Adrenal gland (tissue), 19 donors: Measurements from ENCODE around the gene ZNF91. TPM values are rescaled to one million over a fixed set of nuclear protein-coding genes. Genes with fewer than 3 reads are reported as not detected.

Experiments
- DNase-seq, 7 donors: peaks; one replicate each; pipeline ENCODE4 v3.0.0-alpha.2; 2019 to 2020
- H3K27ac ChIP-seq, 5 donors: fragments of 200-600 bp; sonication (generic) in 4 of 5; 1 replicate in 3 of 5; 2 replicates in 2 of 5; pipeline versions ENCODE4 v1.5.1 to v1.8.0; 2016 to 2020; ENCODE audit warnings: mild to moderate bottlenecking in 1 of 5
- H3K27me3 ChIP-seq: fragments of 200-600 bp; 2 replicates; pipeline ENCODE4 v1.8.0; 2021
- H3K36me3 ChIP-seq, 2 donors: fragments of 200-600 bp; replicated peaks in 1 of 2; 1 replicate in 1 of 2; 2 replicates in 1 of 2; pipeline versions ENCODE4 v1.5.1 to v1.8.0; 2018 to 2022
- H3K4me1 ChIP-seq, 2 donors: fragments of 200-600 bp; replicated peaks in 1 of 2; 1 replicate in 1 of 2; 2 replicates in 1 of 2; pipeline versions ENCODE4 v1.5.1 to v1.8.0; 2018 to 2021
- H3K4me3 ChIP-seq, 4 donors: fragments of 200-600 bp; sonication (generic) in 3 of 4; one replicate each; pipeline ENCODE4 v1.5.1; 2016 to 2018
- H3K9me3 ChIP-seq, 3 donors: fragments of 200-600 bp; sonication (generic) in 1 of 3; replicated peaks in 1 of 3; 1 replicate in 2 of 3; 2 replicates in 1 of 3; pipeline versions ENCODE4 v1.5.1 to v1.8.0; 2016 to 2021
- CTCF ChIP-seq, 6 experiments: fragments of 450-650 bp in 4 of 6; fragments of 200-600 bp in 2 of 6; sonication (generic) in 1 of 6; IDR thresholded peaks; 1 replicate in 5 of 6; 2 replicates in 1 of 6; pipeline versions ENCODE4 v1.5.1 to v1.8.0; 2016 to 2021; ENCODE audit warnings: antibody characterized with exemption in 6 of 6, mild to moderate bottlenecking in 2 of 6, moderate library complexity in 1 of 6
- POLR2A ChIP-seq, 2 donors: fragments of 450-650 bp; IDR thresholded peaks; one replicate each; pipeline ENCODE4 v1.6.1; 2017; ENCODE audit warnings: antibody characterized with exemption in 2 of 2, mild to moderate bottlenecking in 2 of 2, moderate library complexity in 1 of 2
- WGBS, 4 donors: extraction: QIAGEN DNeasy Blood & Tissue Kit in 2 of 4; methylation state at CpG; one replicate each; pipeline versions ENCODE4 v1.1.5 to v1.1.7; 2013 to 2017; 5-methylcytosine and 5-hydroxymethylcytosine counted together
- intact Hi-C, 2 donors: fragments of 100-400 bp; cut with DNase I; formaldehyde crosslinking; loops; one replicate each; pipeline versions ENCODE4 v1.14.1 to v1.15.0; 2022 to 2023
- long read RNA-seq, 10 donors: library from polyadenylated mRNA in 3 of 10; unstranded in 2 of 10; stranded (forward) in 1 of 10; transcript quantifications; one replicate each; pipeline ENCODE4 v2.0.0 and lab custom pipeline, GENCODE V29; 2021 to 2026
- polyA plus RNA-seq, 3 donors: library from polyadenylated mRNA; stranded (reverse); fragments of 200-250 nt in 2 of 3; fragments of 350-450 nt in 1 of 3; fragmentation: Illumina TruSeq in 1 of 3; extraction: RNeasy Lipid Tissue Mini Kit (QIAGEN cat#74804) in 1 of 3; gene quantifications; one replicate each; pipeline ENCODE4 v1.2.3, GENCODE V29; 2013 to 2014
- total RNA-seq, 9 donors: library from RNA; depleted of rRNA in 4 of 9; stranded (reverse); fragments of >200 nt in 4 of 9; fragments of 120-200 nt in 1 of 9; fragmentation: NEBNext Ultra II Directional in 1 of 9; extraction: Animal tissue kit (Norgen Biotek cat#: 25700) in 1 of 9; gene quantifications; one replicate each; pipeline versions ENCODE4 v1.1.0 to v1.2.4, GENCODE V29; 2013 to 2023
- donor health status: healthy with polysubstance abuse.
- donor health status: Bipolar disorder and iron deficiency.
- donor health status: DM: yes; HTN: yes; CAD: no.
- donor health status: DM: no; HTN: no; CAD: no.
- donor health status: DM: no; HTN: no; CAD: no.
- donor health status: DM: yes; HTN: yes; CAD: no.

The ZNF91 gene
- total RNA-seq: 10 to 100 TPM; 22.7 to 81.1 (median 42.2) TPM
- 10 to 100 TPM; 12.9 to 27.5 (median 16.5) TPM for polyA plus RNA-seq
- long read RNA-seq, donor 1, full-length matches to known transcripts: 15 of 15 reads
- long read RNA-seq, donor 1, partial matches to known transcripts: 0 of 15 reads
- long read RNA-seq, donor 1, other reads (novel, unspliced or antisense): 0 of 15 reads
- long read RNA-seq, donor 2, full-length matches to known transcripts: 21 of 21 reads
- long read RNA-seq, donor 2, partial matches to known transcripts: 0 of 21 reads
- long read RNA-seq, donor 2, other reads (novel, unspliced or antisense): 0 of 21 reads
- long read RNA-seq, donor 3, full-length matches to known transcripts: 11 of 24 reads
- long read RNA-seq, donor 3, partial matches to known transcripts: 13 of 24 reads
- long read RNA-seq, donor 3, other reads (novel, unspliced or antisense): 0 of 24 reads
- long read RNA-seq, donor 4, partial matches to known transcripts: 0 of 2 reads
- long read RNA-seq, donor 4, other reads (novel, unspliced or antisense): 1 of 2 reads
- long read RNA-seq, donor 5, full-length matches to known transcripts: 5 of 12 reads
- long read RNA-seq, donor 5, partial matches to known transcripts: 0 of 12 reads
- long read RNA-seq, donor 5, other reads (novel, unspliced or antisense): 7 of 12 reads
- long read RNA-seq, donor 6, full-length matches to known transcripts: 5 of 8 reads
- long read RNA-seq, donor 6, partial matches to known transcripts: 0 of 8 reads
- long read RNA-seq, donor 6, other reads (novel, unspliced or antisense): 3 of 8 reads
- long read RNA-seq, donor 7, full-length matches to known transcripts: 18 of 18 reads
- long read RNA-seq, donor 7, partial matches to known transcripts: 0 of 18 reads
- long read RNA-seq, donor 7, other reads (novel, unspliced or antisense): 0 of 18 reads
- long read RNA-seq, donor 8, transcript ZNF91-210 (1 exons, 2,307 nt): major isoform, 8 of 10 reads
- long read RNA-seq, donor 8, partial matches to known transcripts: 0 of 10 reads
- long read RNA-seq, donor 8, other reads (novel, unspliced or antisense): 0 of 10 reads
- long read RNA-seq, donor 9, full-length matches to known transcripts: 21 of 21 reads
- long read RNA-seq, donor 9, partial matches to known transcripts: 0 of 21 reads
- long read RNA-seq, donor 9, other reads (novel, unspliced or antisense): 0 of 21 reads
- long read RNA-seq, donor 10, partial matches to known transcripts: 0 of 5 reads
- long read RNA-seq, donor 10, other reads (novel, unspliced or antisense): 0 of 5 reads

GRCh38 chr19:23395041-23395721, at the start of gene ZNF91:
Gene ZNF91, minus strand, starts transcription at chr19:23395471. Its CDS starts 117 bp downstream, at chr19:23395354.
- intact Hi-C loops: no loop called here
- Histone ChIP-seq H3K4me1 (peaks cover 7 to 33% of the 10 kb centered on the region in 2 donors), H3K4me3 (peak within 1 kb of the TSS; percentile 39 to 90 (median 82)), H3K36me3 (no peaks in the 10 kb centered on the region), H3K9me3 (no peaks in the 10 kb centered on the region), H3K27me3 (no peaks in the 10 kb centered on the region), H3K27ac (peak within 1 kb of the TSS; percentile 88 to 99 (median 97))
- 0 to 1% (median 0%) methylated on average over 8 to 32 of the region's 32 CpGs for WGBS, 4 donors
- no peak for TF ChIP-seq CTCF (IDR thresholded peaks at IDR 0.05)
- peak; percentile 84 to 97 for TF ChIP-seq POLR2A (IDR thresholded peaks at IDR 0.05)
- DNase-seq: peak; percentile 95 to 99 (median 98)

GRCh38 chr19:23440791-23441190, 45.5 kb upstream of the ZNF91 start:
- H3K36me3 ChIP-seq: no peaks in the 10 kb centered on the region
- no peaks in the 10 kb centered on the region for H3K4me1 ChIP-seq
- TF ChIP-seq CTCF (IDR thresholded peaks at IDR 0.05): peak in 2 of 6 experiments; percentile 6 to 12
- TF ChIP-seq POLR2A (IDR thresholded peaks at IDR 0.05): no peak
- H3K27me3 ChIP-seq: no peaks in the 10 kb centered on the region
- DNase-seq: no peak
- intact Hi-C loops: no loop called here
- H3K4me3 ChIP-seq: no peak overlapping the region
- peaks cover 0 to 6% (median 0%) of the 10 kb centered on the region in 3 donors for H3K9me3 ChIP-seq
- 66 to 73% (median 69%) methylated on average over 9 of the region's 9 CpGs for WGBS, 4 donors
- no peak overlapping the region for H3K27ac ChIP-seq

- Histone ChIP-seq H3K9me3 (peaks cover 0 to 6% (median 0%) of the 10 kb centered on the region in 3 donors), H3K4me3 (no peak overlapping the region), H3K27me3 (no peaks in the 10 kb centered on the region), H3K36me3 (no peaks in the 10 kb centered on the region), H3K27ac (no peak overlapping the region), H3K4me1 (no peaks in the 10 kb centered on the region)
- 77 to 87% (median 85%) methylated on average over 9 of the region's 9 CpGs for WGBS, 4 donors
- no peak for DNase-seq
- TF ChIP-seq CTCF (IDR thresholded peaks at IDR 0.05): no peak
- TF ChIP-seq POLR2A (IDR thresholded peaks at IDR 0.05): no peak
- intact Hi-C loops: no loop called here
Observed at GRCh38 chr19:23440207-23440606, 44.9 kb upstream of the ZNF91 start.
